Mesenchymal stem cell (in vitro differentiated cells and primary cell): Measurements from ENCODE around the gene HYOU1.

ENCODE experiments used
- DNase-seq: peaks from one replicate; pipeline ENCODE4 v3.0.0-alpha.2; 2013
- H2AFZ ChIP-seq: one replicate; pipeline ENCODE4 v1.6.1; 2013; ENCODE audit warnings: low read depth, mild to moderate bottlenecking, control low read depth, inconsistent platforms, low read length, moderate library complexity
- H2AK5ac ChIP-seq: 2 replicates; pipeline ENCODE4 v1.6.1; 2013; ENCODE audit warnings: low read length, moderate library complexity, mild to moderate bottlenecking, inconsistent platforms; ENCODE audit not compliant: severe bottlenecking
- H2BK120ac ChIP-seq: one replicate; pipeline ENCODE4 v1.6.1; 2013; ENCODE audit warnings: low read depth, mild to moderate bottlenecking, inconsistent platforms, low read length, moderate library complexity
- H2BK12ac ChIP-seq, 2 experiments: one replicate each; pipeline ENCODE4 v1.6.1; 2013; ENCODE audit warnings: inconsistent platforms in 2 of 2, low read length in 2 of 2, mild to moderate bottlenecking in 2 of 2, moderate library complexity in 2 of 2, control low read depth in 1 of 2
- H2BK15ac ChIP-seq: one replicate; pipeline ENCODE4 v1.6.1; 2013; ENCODE audit warnings: mild to moderate bottlenecking, low read depth, inconsistent platforms; ENCODE audit not compliant: poor library complexity, severe bottlenecking
- H2BK5ac ChIP-seq: 2 replicates; pipeline ENCODE4 v1.6.1; 2013; ENCODE audit warnings: low read depth, mild to moderate bottlenecking, low read length, control low read depth, inconsistent platforms; ENCODE audit not compliant: poor library complexity, severe bottlenecking
- H3K14ac ChIP-seq, 2 experiments: one replicate each; pipeline ENCODE4 v1.6.1; 2013; ENCODE audit warnings: inconsistent platforms in 2 of 2, low read length in 2 of 2, control low read depth in 1 of 2, mild to moderate bottlenecking in 1 of 2, moderate library complexity in 1 of 2
- H3K18ac ChIP-seq, 2 experiments: one replicate each; pipeline ENCODE4 v1.6.1; 2013; ENCODE audit warnings: inconsistent platforms in 2 of 2, low read length in 2 of 2, control low read depth in 1 of 2, low read depth in 1 of 2, mild to moderate bottlenecking in 1 of 2
- H3K23ac ChIP-seq, 2 experiments: one replicate each; pipeline ENCODE4 v1.6.1; 2013; ENCODE audit warnings: inconsistent platforms in 2 of 2, low read length in 2 of 2, mild to moderate bottlenecking in 2 of 2, moderate library complexity in 2 of 2, control low read depth in 1 of 2
- H3K27ac ChIP-seq: 2 replicates; pipeline ENCODE4 v1.5.1; 2013; ENCODE audit warnings: mild to moderate bottlenecking, moderate library complexity, low read length, control low read depth, inconsistent platforms; ENCODE audit not compliant: poor library complexity, severe bottlenecking
- H3K27me3 ChIP-seq, 2 experiments: 2 replicates each; pipeline versions ENCODE4 v1.6.1 to v1.7.0; 2013; ENCODE audit warnings: low read length in 2 of 2, mild to moderate bottlenecking in 2 of 2, moderate library complexity in 2 of 2, control low read depth in 1 of 2, inconsistent platforms in 1 of 2; ENCODE audit not compliant: control insufficient read depth in 1 of 2, insufficient read depth in 1 of 2
- H3K36me3 ChIP-seq, 2 experiments: 2 replicates each; pipeline versions ENCODE4 v1.6.1 to v1.7.0; 2013; ENCODE audit warnings: low read length in 2 of 2, control low read depth in 1 of 2, inconsistent platforms in 1 of 2, low read depth in 1 of 2, mild to moderate bottlenecking in 1 of 2; ENCODE audit not compliant: insufficient read depth in 2 of 2, control insufficient read depth in 1 of 2
- H3K4ac ChIP-seq, 2 experiments: one replicate each; pipeline ENCODE4 v1.6.1; 2013; ENCODE audit warnings: inconsistent platforms in 2 of 2, low read length in 2 of 2, mild to moderate bottlenecking in 2 of 2, moderate library complexity in 2 of 2, control low read depth in 1 of 2, low read depth in 1 of 2
- H3K4me1 ChIP-seq: 2 replicates; pipeline ENCODE4 v1.6.1; 2013; ENCODE audit warnings: low read depth, low read length, control low read depth; ENCODE audit not compliant: control insufficient read depth, insufficient read depth
- H3K4me2 ChIP-seq: 2 replicates; pipeline ENCODE4 v1.6.1; 2013; ENCODE audit warnings: low read length, mild to moderate bottlenecking, inconsistent platforms; ENCODE audit not compliant: poor library complexity, severe bottlenecking
- H3K4me3 ChIP-seq, 2 experiments: 2 replicates each; pipeline versions ENCODE4 v1.5.1 to v1.7.0; 2013; ENCODE audit warnings: low read length in 2 of 2, mild to moderate bottlenecking in 2 of 2, control low read depth in 1 of 2, low read depth in 1 of 2; ENCODE audit not compliant: insufficient read depth in 1 of 2
- H3K79me1 ChIP-seq: replicated peaks from 2 replicates; pipeline ENCODE4 v1.6.1; 2013; ENCODE audit warnings: mild to moderate bottlenecking, control low read depth, low read length, inconsistent platforms; ENCODE audit not compliant: poor library complexity, severe bottlenecking
- H3K9ac ChIP-seq: 2 replicates; pipeline ENCODE4 v1.7.0; 2013; ENCODE audit warnings: mild to moderate bottlenecking, low read length, moderate library complexity
- H3K9me3 ChIP-seq: 2 replicates; pipeline ENCODE4 v1.7.0; 2013; ENCODE audit warnings: mild to moderate bottlenecking, low read length; ENCODE audit not compliant: control insufficient read depth
- H4K8ac ChIP-seq: one replicate; pipeline ENCODE4 v1.6.1; 2013; ENCODE audit warnings: inconsistent platforms, mild to moderate bottlenecking, low read length, moderate library complexity
- H4K91ac ChIP-seq: one replicate; pipeline ENCODE4 v1.6.1; 2013; ENCODE audit warnings: mild to moderate bottlenecking, low read length, inconsistent platforms
- WGBS: methylation state at CpG from one replicate; pipeline ENCODE4 v1.1.7; 2013; ENCODE audit warnings: mixed read lengths; 5-methylcytosine and 5-hydroxymethylcytosine counted together

HYOU1 gene

GRCh38 chr11:119029340-119030028 is 27.5 kb downstream of the HYOU1 start:
- H3K36me3 ChIP-seq = peaks cover 24 to 38% of the 10 kb centered on the region in 2 experiments
- peak overlapping the region; percentile 29 for H2BK120ac ChIP-seq
- no peak overlapping the region for H3K14ac ChIP-seq
- no peak overlapping the region for H3K18ac ChIP-seq
- H3K4ac ChIP-seq = peak overlapping the region in 1 of 2 experiments; percentile 26
- WGBS = 38% methylated on average over 10 of the region's 10 CpGs
- DNase-seq = peak; percentile 44
- no peaks in the 10 kb centered on the region for H3K9me3 ChIP-seq
- H2BK12ac ChIP-seq = peak overlapping the region in 1 of 2 experiments; percentile 60
- H3K4me3 ChIP-seq = peak overlapping the region; percentile 7 to 95
- H2AFZ ChIP-seq = no peak overlapping the region
- H3K23ac ChIP-seq = no peak overlapping the region
- H2AK5ac ChIP-seq = peak overlapping the region; percentile 98
- H3K4me1 ChIP-seq = peaks cover 41% of the 10 kb centered on the region
- no peak overlapping the region for H4K8ac ChIP-seq
- H4K91ac ChIP-seq = peak overlapping the region; percentile 46
- peaks cover 32% of the 10 kb centered on the region for H3K79me1 ChIP-seq
- peak overlapping the region; percentile 93 for H3K27ac ChIP-seq
- no peak overlapping the region for H2BK15ac ChIP-seq
- peak overlapping the region; percentile 24 for H2BK5ac ChIP-seq
- no peaks in the 10 kb centered on the region for H3K27me3 ChIP-seq
- peak overlapping the region; percentile 88 for H3K4me2 ChIP-seq
- H3K9ac ChIP-seq = peak overlapping the region; percentile 85

- H3K4me3 ChIP-seq = peak overlapping the region in 1 of 2 experiments; percentile 21
- peak overlapping the region; percentile 98 for H2AK5ac ChIP-seq
- H3K79me1 ChIP-seq = peaks cover 32% of the 10 kb centered on the region
- H4K8ac ChIP-seq = no peak overlapping the region
- WGBS = 77% methylated on average over 1 of the region's 1 CpG
- peak overlapping the region; percentile 85 for H3K9ac ChIP-seq
- peak overlapping the region in 1 of 2 experiments; percentile 60 for H3K23ac ChIP-seq
- H3K36me3 ChIP-seq = peaks cover 29 to 41% of the 10 kb centered on the region in 2 experiments
- H2BK120ac ChIP-seq = no peak overlapping the region
- peak overlapping the region in 1 of 2 experiments; percentile 41 for H3K4ac ChIP-seq
- H3K27me3 ChIP-seq = no peaks in the 10 kb centered on the region
- no peak for DNase-seq
- no peaks in the 10 kb centered on the region for H3K9me3 ChIP-seq
- H3K14ac ChIP-seq = peak overlapping the region in 1 of 2 experiments; percentile 28
- H2BK15ac ChIP-seq = no peak overlapping the region
- no peak overlapping the region for H2AFZ ChIP-seq
- peak overlapping the region; percentile 25 for H4K91ac ChIP-seq
- H3K18ac ChIP-seq = no peak overlapping the region
- H2BK12ac ChIP-seq = peak overlapping the region in 1 of 2 experiments; percentile 60
- H3K4me1 ChIP-seq = peaks cover 41% of the 10 kb centered on the region
- H2BK5ac ChIP-seq = peak overlapping the region; percentile 24
- peak overlapping the region; percentile 88 for H3K4me2 ChIP-seq
- peak overlapping the region; percentile 93 for H3K27ac ChIP-seq
Observed at GRCh38 chr11:119029069-119029339, 28.0 kb downstream of the HYOU1 start.

GRCh38 chr11:119028346-119029068 is 28.5 kb downstream of the HYOU1 start:
- H2BK12ac ChIP-seq = peak overlapping the region in 1 of 2 experiments; percentile 60
- H3K18ac ChIP-seq = no peak overlapping the region
- no peak overlapping the region for H2AFZ ChIP-seq
- peak overlapping the region; percentile 88 for H3K4me2 ChIP-seq
- H2AK5ac ChIP-seq = peak overlapping the region; percentile 98
- H3K9ac ChIP-seq = no peak overlapping the region
- H3K4me3 ChIP-seq = peak overlapping the region in 1 of 2 experiments; percentile 21
- H3K4ac ChIP-seq = peak overlapping the region in 1 of 2 experiments; percentile 41
- no peak for DNase-seq
- H3K27ac ChIP-seq = peak overlapping the region; percentile 93
- H3K14ac ChIP-seq = peak overlapping the region in 1 of 2 experiments; percentile 28
- no peaks in the 10 kb centered on the region for H3K9me3 ChIP-seq
- peaks cover 32% of the 10 kb centered on the region for H3K79me1 ChIP-seq
- 84% methylated on average over 9 of the region's 9 CpGs for WGBS
- no peak overlapping the region for H2BK15ac ChIP-seq
- H3K4me1 ChIP-seq = peaks cover 41% of the 10 kb centered on the region
- H4K8ac ChIP-seq = no peak overlapping the region
- H3K36me3 ChIP-seq = peaks cover 34 to 43% of the 10 kb centered on the region in 2 experiments
- H2BK120ac ChIP-seq = no peak overlapping the region
- H4K91ac ChIP-seq = no peak overlapping the region
- H3K27me3 ChIP-seq = no peaks in the 10 kb centered on the region
- peak overlapping the region; percentile 24 for H2BK5ac ChIP-seq
- peak overlapping the region in 1 of 2 experiments; percentile 60 for H3K23ac ChIP-seq
